Ovary (tissue), 9 donors: ENCODE results near the gene ELF3. TPM values are rescaled to one million over a fixed set of nuclear protein-coding genes. Genes with fewer than 3 reads are reported as not detected.
"Not testable (repeated sequence)": the region's sequence is repeated elsewhere in the genome, so short reads cannot be mapped to it uniquely, and the experiment has no call there.

ENCODE experiments used
- DNase-seq, 5 donors: peaks; one replicate each; pipeline ENCODE4 v3.0.0-alpha.2; 2019 to 2020
- H3K27ac ChIP-seq, 2 donors: fragments of 200-600 bp; one replicate each; pipeline versions ENCODE4 v1.5.1 to v1.8.0; 2019 to 2022
- H3K27me3 ChIP-seq: fragments of 200-600 bp; one replicate; pipeline ENCODE4 v1.8.0; 2022
- H3K36me3 ChIP-seq: fragments of 200-600 bp; sonication (generic); one replicate; pipeline ENCODE4 v1.5.1; 2019
- H3K4me1 ChIP-seq: one replicate; pipeline ENCODE4 v1.8.1; 2013; ENCODE audit warnings: mild to moderate bottlenecking, moderate library complexity; ENCODE audit not compliant: insufficient read depth
- H3K4me3 ChIP-seq: fragments of 200-600 bp; sonication (generic); one replicate; pipeline ENCODE4 v1.5.1; 2017
- H3K9me3 ChIP-seq, 2 donors: fragments of 200-600 bp in 1 of 2; sonication (generic) in 1 of 2; one replicate each; pipeline versions ENCODE4 v1.5.1 to v1.8.1; 2013 to 2019; ENCODE audit warnings: mild to moderate bottlenecking in 1 of 2, moderate library complexity in 1 of 2
- EP300 ChIP-seq: sonication (generic); formaldehyde crosslinking; IDR thresholded peaks from one replicate; pipeline ENCODE4 v1.6.1; 2017; ENCODE audit warnings: antibody characterized with exemption
- POLR2A ChIP-seq: fragments of 450-650 bp; IDR thresholded peaks from one replicate; pipeline ENCODE4 v1.6.1; 2017; ENCODE audit warnings: antibody characterized with exemption, mild to moderate bottlenecking, moderate library complexity
- WGBS, 3 donors: extraction: QIAGEN DNeasy Blood & Tissue Kit in 1 of 3; methylation state at CpG; one replicate each; pipeline versions ENCODE4 v1.1.5 to v1.1.7; 2013 to 2017; 5-methylcytosine and 5-hydroxymethylcytosine counted together
- intact Hi-C, 4 donors: fragments of 100-400 bp; cut with DNase I; formaldehyde crosslinking; loops; one replicate each; pipeline versions ENCODE4 v1.11.0 to v1.15.1; 2022 to 2023
- polyA plus RNA-seq, 2 donors: library from polyadenylated mRNA; stranded (reverse); fragments of 200-250 nt in 1 of 2; fragments of 350-450 nt in 1 of 2; fragmentation: Illumina TruSeq in 1 of 2; extraction: RNeasy Lipid Tissue Mini Kit (QIAGEN cat#74804) in 1 of 2; gene quantifications; one replicate each; pipeline ENCODE4 v1.2.3, GENCODE V29; 2013 to 2014
- total RNA-seq, 7 donors: library from RNA; depleted of rRNA in 2 of 7; stranded (reverse); fragments of >200 nt in 2 of 7; fragmentation: NEBNext Ultra II Directional in 3 of 7; extraction: Animal tissue kit (Norgen Biotek cat#: 25700) in 3 of 7; gene quantifications; one replicate each; pipeline versions ENCODE4 v1.1.0 to v1.2.4, GENCODE V29; 2016 to 2023
- TF ChIP-seq, protein P1 (sequence below), 3 donors: fragments of 450-650 bp in 2 of 3; fragments of 200-600 bp in 1 of 3; IDR thresholded peaks; one replicate each; pipeline versions ENCODE4 v1.5.1 to v1.8.0; 2016 to 2022; ENCODE audit warnings: antibody characterized with exemption in 3 of 3, mild to moderate bottlenecking in 1 of 3
- donor health status: DM: no; HTN: no; CAD: no; lungs with moderate emphysema.
- donor health status: DM: no; HTN: no; CAD: no.
- donor health status: Bipolar disorder and iron deficiency.
- donor health status: DM: yes; HTN: yes; CAD: no.
- donor health status: DM: no; HTN: no; CAD: no.
- donor health status: DM: yes; HTN: yes; CAD: no.

The ELF3 gene
- total and polyA plus RNA-seq, 9 donors, result 0.05 to 1,154 (median 3.8) TPM

DNA sequence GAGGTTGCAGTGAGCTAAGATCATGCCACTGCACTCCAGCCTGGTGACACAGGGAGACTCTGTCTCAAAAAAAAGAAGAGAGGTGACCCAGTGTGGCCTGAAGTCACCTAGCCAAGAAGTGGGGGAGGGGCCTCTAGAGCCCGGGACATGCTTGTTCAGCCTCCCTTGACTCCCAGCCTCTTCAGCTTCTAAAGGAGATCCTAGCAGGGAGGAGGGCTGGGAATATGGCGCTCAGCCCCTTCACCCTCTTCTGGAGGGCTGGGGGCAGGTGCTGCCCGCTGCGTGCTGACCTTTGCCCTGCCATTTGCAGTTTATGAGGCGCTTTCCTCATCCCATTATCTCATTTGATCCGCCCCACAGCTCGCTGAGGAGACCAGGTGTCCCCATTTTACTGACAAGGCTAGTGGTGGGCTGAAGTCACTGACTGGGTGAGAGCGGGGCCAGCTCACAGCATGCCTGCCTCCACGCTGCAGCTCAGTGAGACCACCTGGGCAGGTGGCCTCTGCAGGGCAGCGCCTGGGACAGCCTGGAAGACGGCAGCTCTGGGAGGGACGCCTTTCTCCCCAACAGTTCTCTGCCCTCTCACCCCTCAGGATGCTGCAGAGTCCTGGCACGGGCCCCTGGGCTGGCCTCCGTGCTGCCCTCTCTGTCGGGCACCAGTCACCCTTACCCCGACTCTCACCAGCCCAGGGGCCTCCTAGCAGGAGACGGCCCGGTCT, 7.5 kb downstream of the ELF3 start:
- Histone ChIP-seq H3K4me3 (no peak overlapping the region), H3K27ac (no peak overlapping the region)
- TF ChIP-seq EP300, result no peak
- TF ChIP-seq POLR2A, result no peak
- TF ChIP-seq, protein P1, sequence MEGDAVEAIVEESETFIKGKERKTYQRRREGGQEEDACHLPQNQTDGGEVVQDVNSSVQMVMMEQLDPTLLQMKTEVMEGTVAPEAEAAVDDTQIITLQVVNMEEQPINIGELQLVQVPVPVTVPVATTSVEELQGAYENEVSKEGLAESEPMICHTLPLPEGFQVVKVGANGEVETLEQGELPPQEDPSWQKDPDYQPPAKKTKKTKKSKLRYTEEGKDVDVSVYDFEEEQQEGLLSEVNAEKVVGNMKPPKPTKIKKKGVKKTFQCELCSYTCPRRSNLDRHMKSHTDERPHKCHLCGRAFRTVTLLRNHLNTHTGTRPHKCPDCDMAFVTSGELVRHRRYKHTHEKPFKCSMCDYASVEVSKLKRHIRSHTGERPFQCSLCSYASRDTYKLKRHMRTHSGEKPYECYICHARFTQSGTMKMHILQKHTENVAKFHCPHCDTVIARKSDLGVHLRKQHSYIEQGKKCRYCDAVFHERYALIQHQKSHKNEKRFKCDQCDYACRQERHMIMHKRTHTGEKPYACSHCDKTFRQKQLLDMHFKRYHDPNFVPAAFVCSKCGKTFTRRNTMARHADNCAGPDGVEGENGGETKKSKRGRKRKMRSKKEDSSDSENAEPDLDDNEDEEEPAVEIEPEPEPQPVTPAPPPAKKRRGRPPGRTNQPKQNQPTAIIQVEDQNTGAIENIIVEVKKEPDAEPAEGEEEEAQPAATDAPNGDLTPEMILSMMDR (IDR thresholded peaks at IDR 0.05), result no peak

GRCh38 chr1:202018468-202019234, 8.3 kb downstream of the ELF3 start:
- intact Hi-C loops, result no loop called here
- Histone ChIP-seq H3K36me3 (no peaks in the 10 kb centered on the region), H3K27ac (no peak overlapping the region), H3K27me3 (no peaks in the 10 kb centered on the region), H3K4me3 (no peak overlapping the region), H3K4me1 (peaks cover 1% of the 10 kb centered on the region), H3K9me3 (no peaks in the 10 kb centered on the region)
- DNase-seq, result no peak
- 59 to 63% (median 61%) methylated on average over 16 to 19 of the region's 19 CpGs for WGBS, 3 donors
- no peak for TF ChIP-seq POLR2A
- TF ChIP-seq, protein P1 (IDR thresholded peaks at IDR 0.05), result no peak
- TF ChIP-seq EP300, result no peak

More for the DNA sequence above, 7.5 kb downstream of the ELF3 start:
- Histone ChIP-seq H3K4me1 (peaks cover 1% of the 10 kb centered on the region), H3K36me3 (no peaks in the 10 kb centered on the region), H3K9me3 (no peaks in the 10 kb centered on the region), H3K27me3 (no peaks in the 10 kb centered on the region)
- 67 to 74% (median 72%) methylated on average over 18 of the region's 18 CpGs for WGBS, 3 donors
- intact Hi-C loops, result no loop called here
- DNase-seq, result no peak

GRCh38 chr1:202019235-202019558, 8.8 kb downstream of the ELF3 start:
- H3K4me3 ChIP-seq, H3K36me3 ChIP-seq, intact Hi-C loops, H3K4me1 ChIP-seq, DNase-seq, H3K27ac ChIP-seq, H3K27me3 ChIP-seq, H3K9me3 ChIP-seq: not testable (repeated sequence)
- WGBS, 3 donors, result 85 to 87% (median 86%) methylated on average over 8 of the region's 8 CpGs

- DNase-seq, result no peak
- Histone ChIP-seq H3K27me3 (no peaks in the 10 kb centered on the region), H3K9me3 (no peaks in the 10 kb centered on the region), H3K4me3 (no peak overlapping the region), H3K4me1 (no peaks in the 10 kb centered on the region), H3K36me3 (no peaks in the 10 kb centered on the region), H3K27ac (no peak overlapping the region)
- intact Hi-C loops, result no loop called here
- TF ChIP-seq POLR2A (no peak), EP300 (no peak)
- TF ChIP-seq, protein P1 (IDR thresholded peaks at IDR 0.05), result no peak
- WGBS, 3 donors, result 33 to 45% (median 45%) methylated on average over 6 of the region's 6 CpGs
Measured at GRCh38 chr1:202023001-202023433, 12.6 kb downstream of the ELF3 start.

DNA sequence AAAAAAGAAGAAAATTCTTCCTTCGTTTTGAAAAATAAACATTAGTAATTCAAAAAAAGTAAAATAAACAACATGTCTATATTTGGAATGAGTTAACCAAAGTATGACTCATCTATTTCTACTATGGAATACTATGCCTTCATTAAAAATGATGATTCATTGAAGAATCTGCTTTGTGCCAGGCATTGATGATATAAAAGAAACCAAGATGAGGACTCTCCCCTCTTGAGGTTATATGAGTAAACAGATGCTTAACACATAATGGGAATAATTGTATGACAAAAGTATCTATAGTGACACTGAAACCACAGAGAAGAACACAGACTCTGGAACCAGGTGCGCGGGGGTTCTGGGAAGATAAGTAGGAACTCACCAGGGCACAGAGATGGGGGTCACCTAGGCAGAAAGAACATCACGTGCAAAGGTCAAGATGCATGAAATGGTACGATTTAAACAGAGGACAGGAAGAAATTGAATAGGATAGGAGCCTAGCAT, 18.8 kb downstream of the ELF3 start:
- Histone ChIP-seq H3K4me3 (no peak overlapping the region), H3K4me1 (no peaks in the 10 kb centered on the region), H3K36me3 (no peaks in the 10 kb centered on the region), H3K27me3 (no peaks in the 10 kb centered on the region), H3K27ac (no peak overlapping the region), H3K9me3 (no peaks in the 10 kb centered on the region)
- DNase-seq, result no peak
- 67 to 76% (median 70%) methylated on average over 5 of the region's 5 CpGs for WGBS, 3 donors
- no peak for TF ChIP-seq EP300
- TF ChIP-seq, protein P1 (IDR thresholded peaks at IDR 0.05), result no peak
- TF ChIP-seq POLR2A, result no peak
- intact Hi-C loops, result no loop called here
